HAP-1 (cell line): Measurements from ENCODE around the gene IL11RA.
"Not testable (repeated sequence)": the region's sequence is repeated elsewhere in the genome, so short reads cannot be mapped to it uniquely, and the experiment has no call there.

Source experiments
- DNase-seq, 2 experiments: peaks; one replicate each; pipeline ENCODE4 v3.0.0-alpha.2; 2016 to 2020; ENCODE audit warnings: low spot score in 2 of 2
- H3K27me3 ChIP-seq: fragments of 250-450 bp; sonication (Bioruptor Pico); 2 replicates; pipeline ENCODE4 v1.5.1; 2020; ENCODE audit warnings: low read depth, mild to moderate bottlenecking, moderate library complexity
- H3K36me3 ChIP-seq: fragments of 250-450 bp; sonication (Bioruptor Pico); replicated peaks from 2 replicates; pipeline ENCODE4 v1.5.1; 2020; ENCODE audit warnings: mild to moderate bottlenecking
- H3K4me1 ChIP-seq: fragments of 250-450 bp; sonication (Bioruptor Pico); 2 replicates; pipeline ENCODE4 v1.5.1; 2020; ENCODE audit warnings: mild to moderate bottlenecking
- H3K4me3 ChIP-seq: fragments of 250-450 bp; sonication (Bioruptor Pico); 2 replicates; pipeline ENCODE4 v1.5.1; 2020; ENCODE audit warnings: mild to moderate bottlenecking, moderate library complexity
- H3K9me3 ChIP-seq: fragments of 250-450 bp; sonication (Bioruptor Pico); 2 replicates; pipeline ENCODE4 v1.5.1; 2020; ENCODE audit warnings: mild to moderate bottlenecking, moderate library complexity
- in situ Hi-C: fragments of 300-500 bp; cut with MboI; formaldehyde crosslinking; loops from 3 replicates; pipeline ENCODE4 v1.14.3; 2020; ENCODE audit warnings: low sequenced_read_pairs, inconsistent platforms, mixed read lengths

Gene IL11RA

DNA sequence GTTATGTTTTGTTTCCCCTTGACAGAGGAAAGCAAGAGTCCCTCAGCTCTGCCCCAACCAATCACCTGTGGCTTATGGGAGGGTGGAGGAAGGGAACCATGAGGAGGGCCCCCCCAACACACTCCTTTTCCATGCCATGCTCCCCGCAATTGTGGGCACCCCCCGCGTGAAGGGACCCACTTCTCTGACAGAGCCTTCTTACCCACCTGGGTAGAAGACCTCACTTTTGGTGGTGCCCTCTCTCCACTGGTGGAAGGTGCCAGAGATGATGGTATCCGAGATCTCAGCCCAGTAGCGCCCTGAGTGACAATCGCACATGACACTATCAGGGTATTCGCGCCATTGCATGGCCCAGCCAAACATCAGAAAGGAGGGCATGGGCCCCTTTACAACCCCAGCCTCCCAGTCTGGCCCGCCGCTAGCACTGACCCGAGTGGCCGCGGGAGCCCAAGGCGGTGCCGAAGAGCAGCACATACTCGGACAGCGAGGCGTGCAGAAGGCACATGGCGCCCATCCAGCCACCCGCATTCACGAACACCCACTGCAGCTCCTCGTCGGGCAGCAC is 15.1 kb upstream of the IL11RA start:
- Histone ChIP-seq H3K27me3 (no peaks in the 10 kb centered on the region), H3K4me1 (peaks cover 12% of the 10 kb centered on the region), H3K4me3 (peak overlapping the region; percentile 66), H3K36me3 (peaks cover 17% of the 10 kb centered on the region), H3K9me3 (no peaks in the 10 kb centered on the region)
- in situ Hi-C loops: no loop called here
- DNase-seq: no peak

DNA sequence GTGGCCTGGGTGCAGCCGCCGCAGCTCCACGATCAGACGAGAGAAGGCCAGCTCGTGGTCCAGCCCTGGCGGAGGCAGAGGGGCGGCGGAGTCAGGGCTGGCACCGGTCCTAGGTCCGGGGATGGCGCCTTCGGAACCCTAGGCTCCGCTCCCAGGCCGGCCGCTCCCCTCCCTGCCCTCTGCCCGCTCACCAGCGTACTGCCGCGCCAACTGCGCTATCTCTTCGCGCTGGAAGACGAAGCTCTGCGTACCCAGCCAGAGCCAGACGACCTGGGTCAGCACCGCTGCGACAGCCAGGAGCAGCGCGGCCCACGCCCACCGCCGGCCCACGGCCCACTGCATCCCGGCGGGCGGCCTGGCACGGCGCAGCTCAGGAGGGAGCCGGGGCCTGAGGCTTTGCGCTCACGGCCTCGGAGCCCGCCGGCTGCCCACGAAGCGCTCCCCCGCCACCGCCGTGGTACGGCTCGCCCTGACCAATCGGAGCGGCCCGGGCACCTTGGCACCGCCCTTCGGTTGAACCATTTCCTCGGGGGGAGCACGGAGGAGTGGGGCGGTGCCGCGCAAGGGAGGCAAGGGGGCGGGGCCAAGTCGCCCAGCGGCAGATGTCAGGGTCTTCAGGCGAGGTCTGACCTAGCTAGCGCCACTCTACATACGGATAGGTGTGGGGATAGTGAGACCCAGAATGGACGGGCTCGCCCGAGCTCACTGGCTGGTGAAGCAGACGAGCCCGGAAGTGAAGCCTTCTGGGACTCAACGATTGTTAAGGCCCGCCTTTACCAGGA is 14.4 kb upstream of the IL11RA start, which contains the start of gene SIGMAR1:
Gene SIGMAR1 (minus strand): TSS at position 432 of the 782 bp plus-strand sequence. CDS start 90 bp downstream, at position 342.
- H3K4me1 ChIP-seq: peaks cover 12% of the 10 kb centered on the region
- H3K27me3 ChIP-seq: no peaks in the 10 kb centered on the region
- in situ Hi-C loops: no loop called here
- H3K4me3 ChIP-seq: peak within 1 kb of the TSS; percentile 66
- peak; percentile 87 to 97 for DNase-seq
- H3K9me3 ChIP-seq: no peaks in the 10 kb centered on the region
- H3K36me3 ChIP-seq: peaks cover 17% of the 10 kb centered on the region

- Histone ChIP-seq H3K27me3 (no peaks in the 10 kb centered on the region), H3K4me1 (peaks cover 12% of the 10 kb centered on the region), H3K36me3 (peaks cover 17% of the 10 kb centered on the region), H3K4me3 (peak overlapping the region; percentile 66), H3K9me3 (no peaks in the 10 kb centered on the region)
- DNase-seq: no peak
- in situ Hi-C loops: no loop called here
Observed at GRCh38 chr9:34638138-34638445, 13.9 kb upstream of the IL11RA start.

DNA sequence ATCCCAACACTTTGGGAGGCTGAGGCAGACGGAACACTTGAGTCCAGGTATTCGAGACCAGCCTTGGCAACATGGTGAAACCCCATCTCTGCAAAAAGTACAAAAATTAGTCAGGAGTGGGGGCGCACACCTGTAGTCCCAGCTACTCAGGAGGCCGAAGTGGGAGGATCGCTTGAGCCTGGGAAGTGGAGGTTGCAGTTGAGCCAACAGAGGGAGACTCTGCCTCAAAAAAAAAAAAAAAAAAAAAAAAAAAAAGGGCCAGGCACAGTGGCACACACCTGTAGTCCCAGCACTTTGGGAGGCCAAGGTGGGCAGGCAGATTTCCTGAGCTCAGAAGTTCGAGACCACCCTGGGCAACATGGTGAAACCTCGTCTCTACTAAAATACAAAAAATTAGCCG is 12.7 kb upstream of the IL11RA start:
- in situ Hi-C loops, H3K9me3 ChIP-seq, H3K27me3 ChIP-seq, DNase-seq, H3K4me3 ChIP-seq: not testable (repeated sequence)
- peaks cover 17% of the 10 kb centered on the region for H3K36me3 ChIP-seq
- H3K4me1 ChIP-seq: peaks cover 12% of the 10 kb centered on the region

DNA sequence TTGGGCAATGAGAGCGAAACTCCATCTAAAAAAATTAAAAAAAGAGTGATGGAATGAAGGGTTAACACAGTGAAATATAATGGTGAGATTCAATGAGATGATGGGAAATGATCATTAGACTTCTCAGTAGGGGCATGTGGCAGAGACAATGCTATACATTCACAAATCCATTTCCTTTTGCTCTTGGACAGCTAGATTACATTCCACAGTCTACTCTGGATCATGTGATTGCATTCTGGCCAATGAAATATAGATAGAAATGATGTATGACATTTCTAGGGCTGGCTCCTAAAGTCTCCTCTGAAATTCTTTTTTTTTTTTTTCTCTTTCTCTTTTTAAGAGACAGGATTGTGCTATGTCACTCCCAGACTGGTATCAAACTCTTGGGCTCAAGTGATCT is 9.3 kb upstream of the IL11RA start:
- no peaks in the 10 kb centered on the region for H3K27me3 ChIP-seq
- H3K4me1 ChIP-seq: peaks cover 10% of the 10 kb centered on the region
- no peak overlapping the region for H3K4me3 ChIP-seq
- H3K36me3 ChIP-seq: no peaks in the 10 kb centered on the region
- no peaks in the 10 kb centered on the region for H3K9me3 ChIP-seq
- no peak for DNase-seq
- in situ Hi-C loops: no loop called here

DNA sequence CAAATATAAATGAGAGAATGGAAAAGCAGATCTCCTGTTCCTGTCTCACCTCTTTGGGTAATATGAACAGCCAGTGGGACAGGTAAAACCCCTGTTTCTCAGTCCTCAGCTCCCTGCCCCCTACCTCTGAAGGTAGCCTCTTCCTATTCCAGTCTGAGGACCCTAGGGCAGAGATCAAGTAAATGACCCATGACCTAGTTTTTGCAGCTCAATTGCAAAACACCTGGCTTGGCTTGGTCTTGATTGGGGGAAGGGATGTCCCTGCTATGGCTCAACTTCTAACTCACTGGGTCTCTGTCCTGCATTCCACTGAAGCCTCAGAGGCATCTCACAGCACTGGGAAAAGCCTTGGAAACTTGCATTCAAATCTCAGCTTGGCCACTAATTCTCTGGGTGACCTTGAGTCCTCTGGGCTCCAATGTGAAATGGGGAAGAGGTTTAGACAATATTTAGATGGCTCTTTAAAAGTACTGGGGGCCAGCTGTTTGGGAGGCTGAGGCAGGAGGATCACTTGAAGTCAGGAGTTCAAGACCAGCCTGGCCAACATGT is 7.1 kb upstream of the IL11RA start:
- Histone ChIP-seq H3K4me3 (no peak overlapping the region), H3K36me3 (peaks cover 15% of the 10 kb centered on the region), H3K4me1 (peaks cover 4% of the 10 kb centered on the region), H3K9me3 (no peaks in the 10 kb centered on the region), H3K27me3 (no peaks in the 10 kb centered on the region)
- DNase-seq: no peak
- in situ Hi-C loops: no loop called here

GRCh38 chr9:34646211-34647083 is 5.5 kb upstream of the IL11RA start, which contains the start of gene GALT:
TSS of gene GALT (plus strand) at chr9:34646675. CDS start at chr9:34646705, 30 bp downstream.
- in situ Hi-C loops: no loop called here
- H3K4me3 ChIP-seq: peak within 1 kb of the TSS; percentile 58
- H3K4me1 ChIP-seq: peaks cover 4% of the 10 kb centered on the region
- H3K36me3 ChIP-seq: peaks cover 15% of the 10 kb centered on the region
- DNase-seq: peak; percentile 88 to 99
- H3K27me3 ChIP-seq: no peaks in the 10 kb centered on the region
- no peaks in the 10 kb centered on the region for H3K9me3 ChIP-seq

DNA sequence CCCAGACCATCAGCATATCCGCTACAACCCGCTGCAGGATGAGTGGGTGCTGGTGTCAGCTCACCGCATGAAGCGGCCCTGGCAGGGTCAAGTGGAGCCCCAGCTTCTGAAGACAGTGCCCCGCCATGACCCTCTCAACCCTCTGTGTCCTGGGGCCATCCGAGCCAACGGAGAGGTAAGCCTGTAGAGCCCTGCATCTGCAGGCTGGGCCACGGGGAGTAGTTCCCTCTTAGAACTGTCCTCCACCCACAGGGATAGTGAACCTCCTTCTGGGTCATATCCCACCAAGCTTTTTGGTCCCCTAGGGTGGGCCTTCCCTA is 4.9 kb upstream of the IL11RA start:
- no peaks in the 10 kb centered on the region for H3K27me3 ChIP-seq
- peak overlapping the region; percentile 58 for H3K4me3 ChIP-seq
- no peak for DNase-seq
- peaks cover 15% of the 10 kb centered on the region for H3K36me3 ChIP-seq
- no peaks in the 10 kb centered on the region for H3K9me3 ChIP-seq
- H3K4me1 ChIP-seq: peaks cover 7% of the 10 kb centered on the region
- in situ Hi-C loops: no loop called here

- Histone ChIP-seq H3K4me1 (peaks cover 10% of the 10 kb centered on the region), H3K4me3 (peak overlapping the region; percentile 58), H3K36me3 (peaks cover 15% of the 10 kb centered on the region), H3K27me3 (no peaks in the 10 kb centered on the region), H3K9me3 (no peaks in the 10 kb centered on the region)
- DNase-seq: no peak
- in situ Hi-C loops: no loop called here
Observed at GRCh38 chr9:34647651-34648050, 4.3 kb upstream of the IL11RA start.

- peaks cover 15% of the 10 kb centered on the region for H3K36me3 ChIP-seq
- no peak overlapping the region for H3K4me3 ChIP-seq
- in situ Hi-C loops: no loop called here
- H3K4me1 ChIP-seq: peaks cover 10% of the 10 kb centered on the region
- no peak for DNase-seq
- H3K27me3 ChIP-seq: no peaks in the 10 kb centered on the region
- no peaks in the 10 kb centered on the region for H3K9me3 ChIP-seq
Observed at GRCh38 chr9:34648673-34649072, 3.3 kb upstream of the IL11RA start.

GRCh38 chr9:34650816-34651215 is 1.2 kb upstream of the IL11RA start:
- Histone ChIP-seq H3K36me3 (peaks cover 15% of the 10 kb centered on the region), H3K4me1 (peaks cover 10% of the 10 kb centered on the region), H3K27me3 (no peaks in the 10 kb centered on the region), H3K4me3 (no peak overlapping the region), H3K9me3 (no peaks in the 10 kb centered on the region)
- in situ Hi-C loops: no loop called here
- DNase-seq: no peak

GRCh38 chr9:34651321-34651720 is 664 bp upstream of the IL11RA start:
- no peak for DNase-seq
- Histone ChIP-seq H3K4me3 (peak overlapping the region; percentile 22), H3K4me1 (peaks cover 6% of the 10 kb centered on the region), H3K9me3 (no peaks in the 10 kb centered on the region), H3K27me3 (no peaks in the 10 kb centered on the region), H3K36me3 (peaks cover 15% of the 10 kb centered on the region)
- in situ Hi-C loops: no loop called here

DNA sequence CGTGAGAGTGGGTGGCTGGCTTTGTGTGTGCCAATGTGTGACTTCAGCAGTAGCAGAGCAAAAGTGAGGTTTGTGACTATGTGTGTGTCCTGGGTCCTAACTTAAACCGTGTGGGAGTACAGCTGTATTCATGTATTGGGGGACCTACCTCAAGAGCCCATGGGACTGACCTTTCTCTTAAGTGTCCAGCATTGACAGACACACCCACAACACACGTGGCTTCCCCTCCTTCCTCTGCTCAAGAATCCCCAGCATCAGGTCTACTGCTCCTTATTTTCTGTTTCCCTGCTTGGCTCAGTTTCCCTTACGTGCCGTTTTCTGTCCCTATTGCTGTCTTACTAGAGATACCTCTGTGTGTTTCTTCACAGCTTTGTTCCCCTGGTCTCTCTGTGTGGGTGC is 616 bp downstream of the IL11RA start:
- H3K36me3 ChIP-seq: peaks cover 15% of the 10 kb centered on the region
- peaks cover 6% of the 10 kb centered on the region for H3K4me1 ChIP-seq
- in situ Hi-C loops: no loop called here
- no peaks in the 10 kb centered on the region for H3K27me3 ChIP-seq
- no peak for DNase-seq
- H3K9me3 ChIP-seq: no peaks in the 10 kb centered on the region
- H3K4me3 ChIP-seq: no peak overlapping the region
